Smooth muscle cell of the coronary artery (primary cell): ENCODE results near the gene DRP2. TPM values are rescaled to one million over a fixed set of nuclear protein-coding genes. Genes with fewer than 3 reads are reported as not detected.

Experiments used
- total RNA-seq: library from RNA; depleted of rRNA; stranded (reverse); fragments of >200 nt; gene quantifications from 2 replicates; pipeline ENCODE4 v1.2.3, GENCODE V29; 2014; ENCODE audit warnings: low replicate concordance

Gene DRP2
- total RNA-seq = 0.12 and 6.7 TPM in 2 replicates

GRCh38 chrX:101219116-101219863 lies at the start of gene DRP2:
TSS of gene DRP2 (plus strand) at chrX:101219786. CDS start at chrX:101231648, 11,862 bp downstream.

GRCh38 chrX:101290957-101291603 lies 71.5 kb downstream of the DRP2 start, which contains the start of gene TAF7L:
TSS of gene TAF7L (minus strand) at chrX:101291334. CDS start at chrX:101287543, 3,791 bp downstream.

Other genes starting within 250 kb of the DRP2 start
- 6.3 and 13.7 TPM in 2 replicates for gene TRMT2B, start 167.7 kb upstream of the DRP2 start, total RNA-seq
- gene TMEM35A, start 140.9 kb upstream of the DRP2 start, total RNA-seq = 8.0 and 13.2 TPM in 2 replicates
- 0.94 and 6.1 TPM in 2 replicates for gene CENPI, start 121.6 kb upstream of the DRP2 start, total RNA-seq
- gene TAF7L, start 71.5 kb downstream of the DRP2 start, total RNA-seq = 0.15 and 0.23 TPM in 2 replicates
- gene TIMM8A, start 129.0 kb downstream of the DRP2 start, total RNA-seq = 1.5 and 3.3 TPM in 2 replicates
- gene BTK, start 166.4 kb downstream of the DRP2 start, total RNA-seq = 0.53 TPM in 1 of 2 replicates, not detected in the other
- 347 and 706 TPM in 2 replicates for gene RPL36A, start 171.2 kb downstream of the DRP2 start, total RNA-seq
- gene GLA, start 188.1 kb downstream of the DRP2 start, total RNA-seq = 22.2 and 24.6 TPM in 2 replicates
- gene HNRNPH2, start 188.4 kb downstream of the DRP2 start, total RNA-seq = 88.2 and 96.9 TPM in 2 replicates